Caco-2 (cell line): ENCODE measurements around the gene MTFP1. TPM values are rescaled to one million over a fixed set of nuclear protein-coding genes. Genes with fewer than 3 reads are reported as not detected.

ENCODE experiments used
- BruUV-seq: library from RNA; stranded (reverse); fragments of 400-500 nt; replicated peaks from 2 replicates; lab custom pipeline; 2021; lab: Mats Ljungman, UMichigan
- CTCF ChIA-PET: fragments of 300-600 bp; sonication (Branson Sonifier 250); formaldehyde crosslinking; loops from one replicate; lab custom pipeline; 2022; ENCODE audit warnings: antibody characterized with exemption; lab: Charles Lee
- POLR2A ChIA-PET: fragments of 300-600 bp; sonication (Branson Sonifier 250); formaldehyde crosslinking; loops from one replicate; lab custom pipeline; 2022; ENCODE audit warnings: antibody characterized with exemption; lab: Charles Lee
- DNase-seq, 2 experiments: peaks; one replicate each; pipeline versions ENCODE4 v3.0.0 to v3.0.0-alpha.2; 2020 to 2022
- H3K27me3 ChIP-seq: replicated peaks from 2 replicates; pipeline ENCODE4 v1.6.0; 2011; ENCODE audit warnings: low read length; ENCODE audit not compliant: control insufficient read depth, insufficient read depth
- H3K36me3 ChIP-seq: 2 replicates; pipeline ENCODE4 v1.5.1; 2011; ENCODE audit warnings: low read length; ENCODE audit not compliant: control insufficient read depth, insufficient read depth
- H3K4me1 ChIP-seq: fragments of 250-450 bp; sonication (Bioruptor Pico); 2 replicates; pipeline ENCODE4 v1.5.1; 2020; ENCODE audit warnings: mild to moderate bottlenecking
- H3K4me3 ChIP-seq: 2 replicates; pipeline ENCODE4 v1.5.1; 2011; ENCODE audit warnings: low read depth, mild to moderate bottlenecking, control low read depth, low read length
- H3K9me3 ChIP-seq: fragments of 250-450 bp; sonication (Bioruptor Pico); 2 replicates; pipeline ENCODE4 v1.5.1; 2020; ENCODE audit warnings: mild to moderate bottlenecking, moderate library complexity
- H3K27ac Mint-ChIP-seq: one replicate; pipeline ENCODE4 v1.8.0; 2022; ENCODE audit warnings: mixed read lengths; ENCODE audit not compliant: unreplicated experiment
- H3K27me3 Mint-ChIP-seq: one replicate; pipeline ENCODE4 v1.8.0; 2022; ENCODE audit warnings: mixed read lengths; ENCODE audit not compliant: insufficient read depth, unreplicated experiment
- H3K36me3 Mint-ChIP-seq: one replicate; pipeline ENCODE4 v1.8.0; 2022; ENCODE audit warnings: mild to moderate bottlenecking, mixed read lengths; ENCODE audit not compliant: insufficient read depth, unreplicated experiment
- H3K4me1 Mint-ChIP-seq: one replicate; pipeline ENCODE4 v1.8.0; 2022; ENCODE audit warnings: low read depth, mixed read lengths; ENCODE audit not compliant: unreplicated experiment
- H3K4me3 Mint-ChIP-seq: one replicate; pipeline ENCODE4 v1.8.0; 2022; ENCODE audit warnings: mild to moderate bottlenecking, moderate library complexity, mixed read lengths; ENCODE audit not compliant: unreplicated experiment
- H3K9me3 Mint-ChIP-seq: one replicate; pipeline ENCODE4 v1.8.0; 2022; ENCODE audit warnings: mixed read lengths; ENCODE audit not compliant: unreplicated experiment
- intact Hi-C: fragments of 100-400 bp; cut with micrococcal nuclease; formaldehyde crosslinking; loops from one replicate; pipeline ENCODE4 v1.10.0; 2022; ENCODE audit not compliant: unreplicated experiment
- total RNA-seq: library from RNA; stranded (reverse); gene quantifications from 2 replicates; pipeline ENCODE4 v1.2.3, GENCODE V29; 2022
- TF ChIP-seq, protein P1 (sequence below), 2 experiments: fragments of 200-600 bp in 1 of 2; IDR thresholded peaks; 1 replicate in 1 of 2; 2 replicates in 1 of 2; pipeline versions ENCODE4 v1.5.1 to v1.8.0; 2011 to 2022; ENCODE audit warnings: antibody characterized with exemption in 1 of 2, control low read depth in 1 of 2, inconsistent platforms in 1 of 2, low read depth in 1 of 2, low read length in 1 of 2, mild to moderate bottlenecking in 1 of 2, moderate library complexity in 1 of 2; ENCODE audit not compliant: insufficient read depth in 1 of 2, severe bottlenecking in 1 of 2, unreplicated experiment in 1 of 2

MTFP1 gene
- total RNA-seq, 1 experiment from 2014 or later = 20.6 TPM

DNA sequence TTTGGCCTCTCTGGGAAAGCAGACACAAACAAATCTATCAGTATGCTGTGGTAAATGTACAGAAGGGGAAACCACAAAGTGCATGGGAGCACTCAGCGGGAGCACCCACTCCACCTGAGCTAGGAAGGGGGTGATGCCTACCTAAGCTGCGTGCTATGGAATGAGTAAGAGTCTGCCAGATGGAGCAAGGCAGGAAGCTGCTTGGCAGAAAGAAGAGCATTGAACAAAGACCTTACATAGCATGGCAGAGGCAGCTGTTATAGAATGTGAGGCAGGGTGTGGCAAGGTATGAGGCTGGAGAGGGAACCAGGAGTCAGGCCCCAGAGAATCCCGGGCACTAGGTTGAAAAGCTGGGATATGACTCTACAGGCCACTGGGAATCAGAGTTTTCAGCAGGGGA lies 13.8 kb upstream of the MTFP1 start:
- Mint-ChIP-seq H3K27me3 (no peaks in the 10 kb centered on the region), H3K9me3 (no peaks in the 10 kb centered on the region), H3K27ac (no peak overlapping the region), H3K4me1 (peaks cover 5% of the 10 kb centered on the region), H3K36me3 (peaks cover 13% of the 10 kb centered on the region), H3K4me3 (no peak overlapping the region)
- BruUV-seq = no TSS peak
- H3K27me3 ChIP-seq = no peaks in the 10 kb centered on the region
- no peak overlapping the region for H3K4me3 ChIP-seq
- ChIA-PET CTCF (interaction anchor here (1.0 kb wide), 1 partner anchor 20 kb away, joined by 3 read pairs; no protein-coding TSS in a partner anchor), POLR2A (interaction anchor here (0.6 kb wide), 1 partner anchor 1171 kb away, joined by 6 read pairs; no protein-coding TSS in a partner anchor)
- peaks cover 1% of the 10 kb centered on the region for H3K36me3 ChIP-seq
- intact Hi-C loops = no loop called here
- TF ChIP-seq, protein P1, sequence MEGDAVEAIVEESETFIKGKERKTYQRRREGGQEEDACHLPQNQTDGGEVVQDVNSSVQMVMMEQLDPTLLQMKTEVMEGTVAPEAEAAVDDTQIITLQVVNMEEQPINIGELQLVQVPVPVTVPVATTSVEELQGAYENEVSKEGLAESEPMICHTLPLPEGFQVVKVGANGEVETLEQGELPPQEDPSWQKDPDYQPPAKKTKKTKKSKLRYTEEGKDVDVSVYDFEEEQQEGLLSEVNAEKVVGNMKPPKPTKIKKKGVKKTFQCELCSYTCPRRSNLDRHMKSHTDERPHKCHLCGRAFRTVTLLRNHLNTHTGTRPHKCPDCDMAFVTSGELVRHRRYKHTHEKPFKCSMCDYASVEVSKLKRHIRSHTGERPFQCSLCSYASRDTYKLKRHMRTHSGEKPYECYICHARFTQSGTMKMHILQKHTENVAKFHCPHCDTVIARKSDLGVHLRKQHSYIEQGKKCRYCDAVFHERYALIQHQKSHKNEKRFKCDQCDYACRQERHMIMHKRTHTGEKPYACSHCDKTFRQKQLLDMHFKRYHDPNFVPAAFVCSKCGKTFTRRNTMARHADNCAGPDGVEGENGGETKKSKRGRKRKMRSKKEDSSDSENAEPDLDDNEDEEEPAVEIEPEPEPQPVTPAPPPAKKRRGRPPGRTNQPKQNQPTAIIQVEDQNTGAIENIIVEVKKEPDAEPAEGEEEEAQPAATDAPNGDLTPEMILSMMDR (IDR thresholded peaks at IDR 0.05; ENCODE audit: insufficient read depth in 1 of 2, low read depth in 1 of 2, low read length in 1 of 2, severe bottlenecking in 1 of 2, unreplicated experiment in 1 of 2) = no peak
- no peaks in the 10 kb centered on the region for H3K9me3 ChIP-seq
- H3K4me1 ChIP-seq = peaks cover 8% of the 10 kb centered on the region
- no peak for DNase-seq

DNA sequence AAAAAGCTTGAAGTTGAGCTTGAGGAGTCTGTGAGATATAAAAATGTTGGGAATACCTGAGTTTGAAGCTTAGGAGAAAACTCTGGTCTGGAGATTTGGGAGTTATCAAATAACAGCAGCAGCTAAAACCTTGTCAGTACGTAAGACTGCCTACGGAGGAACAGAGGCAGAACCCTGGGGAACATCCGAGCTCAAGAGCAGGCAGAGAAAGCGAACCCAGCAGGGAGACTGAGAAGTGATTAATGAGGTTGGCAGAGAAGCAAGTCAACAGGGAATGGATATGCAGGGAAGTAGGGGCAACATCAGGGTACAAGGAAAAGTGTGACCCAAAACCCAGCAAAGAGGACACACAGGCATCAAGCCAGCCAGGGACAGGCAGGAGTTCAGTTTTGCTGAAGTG lies 12.6 kb upstream of the MTFP1 start:
- Mint-ChIP-seq H3K4me1 (peaks cover 6% of the 10 kb centered on the region), H3K36me3 (peaks cover 13% of the 10 kb centered on the region), H3K27me3 (no peaks in the 10 kb centered on the region), H3K9me3 (no peaks in the 10 kb centered on the region), H3K27ac (no peak overlapping the region), H3K4me3 (no peak overlapping the region)
- DNase-seq = no peak
- ChIA-PET CTCF (interaction anchor here (0.5 to 0.6 kb wide), 3 partner anchors 39 to 529 kb away, joined by 3 to 5 read pairs (median 3); no protein-coding TSS in a partner anchor), POLR2A (interaction anchor here (0.7 kb wide), 1 partner anchor 16 kb away, joined by 4 read pairs; the partner anchor contains the start of gene SEC14L2)
- no peaks in the 10 kb centered on the region for H3K27me3 ChIP-seq
- no TSS peak for BruUV-seq
- TF ChIP-seq, protein P1 (IDR thresholded peaks at IDR 0.05; ENCODE audit: insufficient read depth in 1 of 2, low read depth in 1 of 2, low read length in 1 of 2, severe bottlenecking in 1 of 2, unreplicated experiment in 1 of 2) = no peak
- intact Hi-C loops = no loop called here
- no peaks in the 10 kb centered on the region; the same call in 1 of the 2 replicates for H3K36me3 ChIP-seq
- peaks cover 21% of the 10 kb centered on the region for H3K4me1 ChIP-seq
- no peaks in the 10 kb centered on the region for H3K9me3 ChIP-seq
- no peak overlapping the region for H3K4me3 ChIP-seq

DNA sequence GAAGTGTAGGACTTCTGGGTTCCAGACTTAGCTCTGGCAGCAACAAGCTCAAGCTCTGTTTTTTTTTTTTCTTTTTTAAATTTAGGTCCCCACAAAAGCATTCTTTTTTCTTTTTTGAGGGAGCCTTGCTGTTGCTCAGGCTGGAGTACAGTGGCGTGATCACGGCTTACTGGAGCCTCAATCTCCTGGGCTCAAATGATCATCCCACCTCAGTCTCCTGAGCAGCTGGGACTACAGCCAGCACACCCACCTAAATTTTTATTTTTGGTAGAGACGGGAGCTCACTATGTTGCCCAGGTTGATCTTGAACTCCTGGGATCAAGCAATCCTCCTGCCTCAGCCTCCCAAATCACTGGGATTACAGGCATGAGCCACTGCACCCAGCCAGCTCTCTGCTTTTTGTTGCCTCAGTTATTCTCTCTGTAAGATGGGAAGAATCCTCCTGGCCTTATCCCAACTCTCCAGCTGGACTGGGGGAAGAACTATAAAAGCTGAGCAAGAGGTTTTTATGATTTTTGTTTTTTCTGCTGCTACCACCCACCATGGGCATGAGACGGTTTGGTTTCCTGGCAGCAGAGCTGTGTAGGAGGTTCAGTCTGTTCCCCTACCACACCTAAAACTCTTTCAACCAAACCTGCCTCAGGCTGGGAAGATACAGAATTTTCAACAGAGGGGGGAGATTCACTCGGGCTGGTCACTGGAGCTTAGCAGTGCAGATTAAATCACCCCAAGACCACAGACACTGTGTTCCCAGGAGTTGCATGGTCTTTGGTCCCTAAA lies 11.6 kb upstream of the MTFP1 start:
- ChIA-PET CTCF (no interaction called here), POLR2A (interaction anchor here (1.8 kb wide), 1 partner anchor 9 kb away, joined by 8 read pairs; no protein-coding TSS in a partner anchor)
- H3K36me3 ChIP-seq = no peaks in the 10 kb centered on the region
- no peak for DNase-seq
- no peak overlapping the region for H3K4me3 Mint-ChIP-seq
- peaks cover 30% of the 10 kb centered on the region for H3K4me1 ChIP-seq
- TF ChIP-seq, protein P1 (IDR thresholded peaks at IDR 0.05; ENCODE audit: insufficient read depth in 1 of 2, low read depth in 1 of 2, low read length in 1 of 2, severe bottlenecking in 1 of 2, unreplicated experiment in 1 of 2) = no peak
- intact Hi-C loops = no loop called here
- H3K36me3 Mint-ChIP-seq = peaks cover 13% of the 10 kb centered on the region
- no peak overlapping the region for H3K4me3 ChIP-seq
- H3K27me3 ChIP-seq = no peaks in the 10 kb centered on the region
- peaks cover 6% of the 10 kb centered on the region for H3K4me1 Mint-ChIP-seq
- no peak overlapping the region for H3K27ac Mint-ChIP-seq
- no peaks in the 10 kb centered on the region for H3K27me3 Mint-ChIP-seq
- H3K9me3 Mint-ChIP-seq = no peaks in the 10 kb centered on the region
- no peaks in the 10 kb centered on the region for H3K9me3 ChIP-seq
- no TSS peak for BruUV-seq
